Measurements from ENCODE around the gene C1orf198. TPM values are rescaled to one million over a fixed set of nuclear protein-coding genes. Genes with fewer than 3 reads are reported as not detected.

Gene C1orf198, protein sequence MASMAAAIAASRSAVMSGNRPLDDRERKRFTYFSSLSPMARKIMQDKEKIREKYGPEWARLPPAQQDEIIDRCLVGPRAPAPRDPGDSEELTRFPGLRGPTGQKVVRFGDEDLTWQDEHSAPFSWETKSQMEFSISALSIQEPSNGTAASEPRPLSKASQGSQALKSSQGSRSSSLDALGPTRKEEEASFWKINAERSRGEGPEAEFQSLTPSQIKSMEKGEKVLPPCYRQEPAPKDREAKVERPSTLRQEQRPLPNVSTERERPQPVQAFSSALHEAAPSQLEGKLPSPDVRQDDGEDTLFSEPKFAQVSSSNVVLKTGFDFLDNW
- total RNA-seq (2014; rRNA removed): 12.7 and 18.0 TPM in 2 replicates
- 40.0 TPM for polyA plus RNA-seq (2012)

DNA sequence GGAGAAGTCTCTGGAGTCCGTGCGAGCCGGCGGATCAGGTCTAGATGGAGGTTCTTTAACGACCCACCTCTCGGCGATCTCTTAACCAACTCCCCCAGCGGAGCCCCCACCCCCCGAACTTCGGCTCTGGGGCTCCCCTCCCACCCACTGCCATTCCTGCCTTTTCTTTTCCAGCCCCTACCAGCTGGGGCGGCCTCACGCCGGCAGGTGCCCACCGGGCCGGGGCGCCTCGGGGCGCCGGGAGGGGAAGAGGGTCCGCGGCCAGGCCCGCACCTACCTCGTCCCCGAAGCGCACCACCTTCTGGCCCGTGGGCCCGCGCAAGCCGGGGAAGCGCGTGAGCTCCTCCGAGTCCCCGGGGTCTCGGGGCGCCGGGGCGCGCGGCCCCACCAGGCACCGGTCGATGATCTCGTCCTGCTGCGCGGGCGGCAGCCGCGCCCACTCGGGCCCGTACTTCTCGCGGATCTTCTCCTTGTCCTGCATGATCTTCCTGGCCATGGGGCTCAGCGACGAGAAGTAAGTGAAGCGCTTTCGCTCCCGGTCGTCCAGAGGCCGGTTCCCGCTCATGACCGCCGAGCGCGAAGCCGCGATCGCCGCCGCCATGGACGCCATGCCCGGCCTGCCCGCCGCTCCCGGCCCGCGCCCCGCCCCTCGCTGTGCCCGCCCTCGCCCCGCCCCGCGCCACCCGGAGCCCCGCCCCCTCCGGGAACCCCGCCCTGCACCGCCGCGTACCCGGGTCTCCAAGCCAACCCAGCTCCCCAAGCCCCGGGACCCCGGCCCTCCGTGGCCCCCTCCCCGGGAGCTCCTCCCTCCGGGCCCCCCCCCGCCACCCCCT, at the start of gene C1orf198:
TSS of gene C1orf198 (minus strand) at position 619 of the 833 bp plus-strand sequence. CDS start at position 610, 9 bp downstream.
- DNase-seq (ENCODE audit: low read depth): peak; percentile 38

DNA sequence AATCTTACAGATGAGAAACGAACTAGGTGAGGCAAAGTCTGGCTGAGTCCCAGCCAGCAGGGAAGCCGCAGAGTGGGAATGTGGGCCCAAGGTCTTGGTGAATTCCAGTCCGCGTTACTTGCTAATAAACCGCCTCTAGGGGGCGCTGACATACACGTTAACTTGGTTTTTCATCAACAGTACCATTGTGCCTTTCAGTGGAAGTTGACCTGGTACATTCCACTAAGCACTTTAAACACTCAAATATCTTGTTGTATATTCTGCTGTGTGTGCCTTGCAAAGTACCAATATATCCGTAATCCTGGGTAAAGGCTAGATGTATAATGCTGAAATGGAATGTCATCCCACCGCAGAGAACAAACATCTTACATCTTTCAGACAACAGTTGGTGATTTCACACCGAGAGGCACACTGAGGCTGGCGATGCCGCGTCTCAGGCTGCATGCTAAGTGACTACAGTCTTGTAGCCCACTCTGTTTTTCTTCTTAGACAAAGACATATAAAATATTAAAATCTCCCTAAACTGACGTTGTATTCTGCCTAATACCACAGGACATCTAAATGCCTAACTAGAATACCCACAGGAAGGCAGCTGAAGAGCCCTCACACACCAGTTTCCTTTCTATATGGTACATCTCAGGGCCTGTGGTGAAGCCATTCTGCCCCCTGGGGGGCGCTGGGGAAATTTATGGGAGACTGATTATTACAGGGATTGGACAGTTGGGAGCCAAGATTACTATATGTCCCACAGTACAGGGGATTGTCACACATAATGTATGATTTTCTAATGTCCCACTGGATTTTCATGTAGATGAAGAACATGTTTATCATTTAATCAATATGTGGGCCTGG, 49.2 kb upstream of the C1orf198 start:
- DNase-seq (ENCODE audit: low read depth): peak; percentile 72

DNA sequence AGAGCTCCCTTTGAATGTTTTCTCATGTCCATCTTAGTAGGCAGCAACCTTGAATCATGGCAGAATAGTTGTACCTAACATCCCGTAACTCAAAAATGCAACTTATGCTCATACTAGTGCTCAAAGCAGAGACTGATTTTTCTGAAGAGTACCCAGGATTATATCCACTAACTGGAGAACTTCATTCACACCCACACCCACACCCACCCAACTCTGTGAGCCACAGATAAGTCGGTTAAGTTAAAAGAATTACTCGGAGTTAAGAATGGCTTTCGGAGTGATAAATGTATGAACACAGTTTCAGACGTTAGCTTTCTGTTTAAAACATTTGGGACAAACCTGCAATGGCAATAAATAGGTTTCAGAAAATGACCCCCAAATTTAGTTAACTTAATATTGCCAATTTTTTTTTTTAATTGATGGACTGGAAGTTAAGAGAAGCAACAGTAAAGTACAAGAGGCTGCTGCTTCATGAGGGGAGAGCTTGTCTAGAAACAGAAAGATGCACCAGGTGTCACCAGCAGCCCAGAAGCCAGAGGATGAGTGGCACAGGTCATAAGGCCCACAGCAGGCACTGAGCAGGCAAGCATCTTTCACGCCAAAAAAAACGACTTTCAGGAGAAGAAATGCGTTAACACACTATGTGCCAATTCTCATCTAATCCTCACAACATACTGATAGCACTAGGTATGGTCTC, 48.4 kb upstream of the C1orf198 start:
- no peak for DNase-seq (ENCODE audit: low read depth)

DNA sequence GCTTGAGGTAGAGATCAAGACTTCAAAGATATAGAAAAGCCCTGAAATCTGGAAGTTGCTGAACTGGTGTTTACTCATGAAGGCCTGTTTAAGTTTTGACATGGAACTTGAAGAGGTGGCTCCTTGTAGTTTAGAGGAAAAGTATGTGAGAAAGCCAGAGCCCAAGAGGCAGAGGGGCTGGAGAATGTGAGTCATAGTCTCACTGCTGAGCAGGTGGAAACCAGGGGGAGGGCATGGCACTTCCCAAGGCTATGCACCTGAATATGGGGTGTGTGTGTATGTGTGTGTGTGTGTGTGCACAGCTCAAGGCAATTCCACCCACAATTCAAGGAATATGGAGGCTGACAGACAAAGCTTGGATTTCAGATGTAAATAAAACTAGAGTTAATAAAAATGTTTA, 46.8 kb upstream of the C1orf198 start:
- no peak for DNase-seq (ENCODE audit: low read depth)

DNA sequence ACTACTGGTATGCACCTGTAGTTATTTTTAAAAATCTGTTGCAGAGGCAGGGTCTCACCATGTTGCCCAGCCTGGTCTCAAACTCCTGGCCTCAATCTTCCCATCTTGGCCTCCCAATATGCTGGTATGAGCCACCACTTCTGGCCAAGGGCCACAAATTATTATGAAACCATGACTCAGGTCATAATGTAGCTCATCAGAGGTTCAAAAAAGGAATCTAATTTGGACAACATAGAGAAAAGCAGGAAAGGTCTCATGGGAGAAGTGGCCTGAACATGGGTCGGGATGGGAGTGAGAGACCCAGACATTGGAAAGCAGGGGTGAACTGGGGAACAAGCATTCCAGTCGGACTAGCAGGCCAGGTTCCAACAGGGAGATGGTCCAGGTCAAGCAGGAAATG, 45.2 kb upstream of the C1orf198 start:
- no peak for DNase-seq (ENCODE audit: low read depth)

DNA sequence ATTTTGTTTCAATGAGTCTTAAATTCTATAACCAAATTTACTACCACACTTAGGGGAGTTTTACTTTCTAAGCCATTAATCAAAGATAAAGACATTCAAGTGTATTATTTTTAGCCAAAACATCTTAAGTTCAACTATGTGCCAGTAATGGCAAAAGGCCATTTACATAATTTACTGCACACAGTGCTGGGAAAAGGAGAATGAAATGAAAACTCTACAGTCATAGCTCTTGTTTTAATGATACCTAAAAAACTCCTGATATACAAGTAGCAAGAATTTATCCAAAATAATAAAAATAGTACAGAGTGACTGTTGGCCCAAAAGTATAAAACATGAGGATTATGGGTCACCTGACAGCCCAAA, 42.4 kb upstream of the C1orf198 start:
- DNase-seq (ENCODE audit: low read depth): no peak

DNA sequence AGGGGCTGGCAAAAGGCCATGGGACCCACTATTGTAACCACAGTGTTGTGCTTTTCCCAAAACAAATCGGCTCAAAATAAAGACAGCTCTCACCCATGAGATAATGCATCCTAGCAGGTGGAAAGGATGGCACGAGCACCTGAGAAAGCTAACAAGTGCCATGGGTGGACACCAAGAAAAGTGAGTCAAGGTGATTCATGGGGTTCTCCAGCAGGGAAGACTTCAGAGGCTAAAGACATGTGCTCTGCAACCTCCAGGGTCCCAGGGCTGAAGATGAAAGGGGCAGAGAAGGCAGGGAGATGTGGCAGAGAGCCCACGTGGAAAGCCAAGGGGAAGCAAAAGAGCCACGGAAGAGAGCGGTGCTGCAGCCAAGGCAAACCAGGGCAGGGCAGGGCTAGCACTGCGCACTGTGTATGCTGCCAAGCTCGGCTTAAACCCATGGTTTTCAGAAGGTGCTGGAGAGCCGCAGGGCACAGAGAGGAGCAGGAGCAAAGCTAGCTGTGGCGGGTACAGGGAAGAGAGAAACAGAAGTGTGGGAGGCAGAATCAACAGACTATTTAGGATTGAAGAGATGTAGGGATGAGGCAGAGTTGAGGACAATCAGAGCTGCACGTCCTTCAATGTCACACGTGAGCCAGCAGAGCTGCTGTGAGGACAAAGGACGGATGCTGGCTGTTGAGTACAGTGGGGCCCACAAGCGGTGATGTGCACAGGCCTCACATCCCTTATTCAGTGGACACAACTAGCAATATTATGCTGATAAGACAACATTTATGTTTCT, 41.8 kb upstream of the C1orf198 start:
- DNase-seq (ENCODE audit: low read depth): no peak

DNA sequence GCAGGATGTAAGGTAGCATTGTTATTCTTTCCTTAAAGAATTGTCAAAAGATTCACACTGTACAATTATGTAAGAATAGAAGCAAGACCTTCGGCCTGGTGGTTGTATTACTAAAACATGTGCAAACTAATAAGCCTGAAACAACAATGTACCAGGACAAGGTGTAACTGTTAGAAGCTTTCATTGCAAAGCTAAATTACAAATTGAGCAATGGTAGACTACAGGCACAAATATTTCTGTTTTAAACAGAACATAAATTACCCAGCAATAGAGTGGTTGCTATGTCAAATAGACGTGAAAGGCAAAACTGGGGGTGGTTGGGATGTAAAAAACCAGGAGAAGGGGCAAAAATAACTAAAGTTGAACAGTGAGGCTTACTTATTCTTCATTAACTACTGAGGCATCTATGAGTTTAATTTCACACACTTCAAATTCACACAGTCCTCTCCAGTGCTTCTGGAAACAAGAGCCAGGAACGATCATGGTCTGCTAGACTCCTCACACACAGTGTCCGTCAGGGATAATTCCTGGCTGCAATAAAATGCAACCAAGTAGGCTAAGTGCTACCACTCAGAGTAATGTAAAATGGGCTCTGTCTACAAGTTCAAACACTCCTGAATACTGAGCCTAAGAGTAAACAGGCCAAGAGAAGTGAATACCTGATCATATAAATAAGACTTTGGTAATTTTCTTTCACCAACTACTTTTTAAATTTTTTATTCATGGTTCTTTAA, 39.3 kb upstream of the C1orf198 start:
- no peak for DNase-seq (ENCODE audit: low read depth)

DNA sequence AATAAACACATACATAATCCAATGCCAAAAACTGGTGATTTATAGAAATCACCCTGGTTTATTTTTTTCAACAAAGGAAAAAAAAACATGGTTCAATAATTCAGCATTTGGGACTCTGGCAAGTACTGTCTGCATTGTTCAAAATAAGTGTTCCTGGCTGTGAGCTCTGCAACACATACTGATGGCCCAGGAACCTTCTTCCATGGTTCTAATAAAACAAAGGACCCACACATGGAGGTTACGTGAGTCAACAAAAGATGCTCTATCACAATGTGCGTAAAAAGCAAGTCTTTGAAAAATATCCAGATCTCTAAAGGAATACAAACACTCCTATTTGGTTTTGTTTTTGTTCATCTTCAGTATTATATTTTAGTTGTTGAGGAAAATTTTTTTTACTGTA, 37.9 kb upstream of the C1orf198 start:
- no peak for DNase-seq (ENCODE audit: low read depth)

DNA sequence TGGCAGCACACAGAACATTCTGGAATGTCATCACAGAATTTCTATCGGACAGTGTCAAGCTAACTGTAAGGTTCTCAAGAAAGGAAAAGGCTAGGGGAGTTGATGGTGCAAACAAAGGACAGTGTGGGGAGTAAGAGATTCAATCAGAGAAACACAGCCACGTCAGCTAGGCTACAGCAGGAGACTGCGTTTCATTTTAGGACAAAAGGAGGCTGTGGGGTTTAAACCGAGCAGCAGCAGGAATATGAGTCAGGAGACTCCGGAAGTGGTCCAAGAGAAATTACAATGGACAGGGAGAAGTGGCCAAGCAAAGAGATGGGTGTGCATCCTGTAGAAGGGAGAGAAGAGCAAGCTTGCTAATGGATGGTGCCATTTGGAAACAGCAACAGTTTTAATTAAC, 37.4 kb upstream of the C1orf198 start:
- DNase-seq (ENCODE audit: low read depth): peak; percentile 5

DNA sequence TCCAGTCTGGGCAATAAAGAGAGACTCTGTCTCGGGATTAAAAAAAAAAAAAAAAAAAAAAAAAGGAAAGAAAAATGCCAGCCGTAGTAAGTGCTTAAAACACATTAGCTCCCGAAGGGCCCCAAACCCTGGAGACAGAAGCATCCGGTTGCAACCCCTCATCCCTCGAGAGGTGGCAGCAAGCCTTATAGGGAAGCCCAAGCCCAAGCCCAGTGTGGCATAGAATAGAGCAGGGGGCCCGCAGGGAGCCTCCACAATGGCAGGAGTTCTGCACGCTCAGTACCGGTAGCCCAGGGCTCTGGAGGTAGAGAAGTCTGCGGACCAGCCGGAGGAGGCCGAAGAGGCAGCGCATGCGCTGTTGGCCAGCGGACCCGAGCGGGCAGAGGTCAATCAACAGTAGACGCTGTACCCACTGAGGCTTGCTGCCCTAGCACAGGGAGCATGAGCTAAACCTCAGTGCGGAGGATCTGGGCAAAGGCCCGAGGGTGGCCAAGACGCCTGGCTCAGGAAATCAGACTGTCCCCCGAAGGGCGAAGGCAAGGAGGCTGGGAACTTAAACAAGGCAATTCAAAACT, 34.1 kb upstream of the C1orf198 start:
- no peak for DNase-seq (ENCODE audit: low read depth)

DNA sequence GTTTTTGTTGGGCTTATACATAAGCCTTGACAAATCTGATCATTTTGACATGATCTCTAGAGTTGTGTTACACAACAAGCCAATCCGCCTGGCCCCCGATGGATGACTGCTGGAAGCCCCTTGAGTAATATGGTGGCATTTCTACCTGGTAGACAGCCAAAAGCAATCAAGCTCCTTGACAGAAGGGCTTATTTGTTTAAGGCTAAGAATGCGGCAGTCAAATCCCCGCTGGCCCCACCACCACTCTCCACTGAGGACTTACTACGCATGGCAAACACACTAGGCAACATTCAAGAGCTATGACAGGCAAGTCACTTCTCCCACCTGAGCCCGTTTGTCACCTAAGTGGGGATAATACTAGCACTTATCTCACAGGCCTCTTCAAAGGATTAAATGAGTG, 33.4 kb upstream of the C1orf198 start:
- DNase-seq (ENCODE audit: low read depth): no peak

DNA sequence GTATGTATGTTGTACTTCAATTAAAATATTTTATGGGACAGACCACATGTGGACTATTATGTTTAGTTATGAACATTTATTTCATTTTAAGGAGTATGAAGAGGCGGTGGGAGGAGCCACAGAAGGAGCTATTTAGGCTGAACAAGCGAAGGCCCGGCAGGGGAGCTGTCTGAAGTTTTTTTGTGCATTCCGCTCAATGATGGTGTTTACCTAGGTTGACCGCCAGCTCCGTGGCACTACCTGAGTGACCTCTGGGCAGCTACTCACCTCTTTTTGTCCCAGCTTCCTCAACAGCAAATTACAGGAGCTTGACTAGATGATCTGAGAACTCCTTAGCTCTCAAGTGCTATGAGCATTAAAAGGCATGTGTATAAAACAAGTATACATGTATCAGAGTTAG, 32.7 kb upstream of the C1orf198 start:
- DNase-seq (ENCODE audit: low read depth): no peak

DNA sequence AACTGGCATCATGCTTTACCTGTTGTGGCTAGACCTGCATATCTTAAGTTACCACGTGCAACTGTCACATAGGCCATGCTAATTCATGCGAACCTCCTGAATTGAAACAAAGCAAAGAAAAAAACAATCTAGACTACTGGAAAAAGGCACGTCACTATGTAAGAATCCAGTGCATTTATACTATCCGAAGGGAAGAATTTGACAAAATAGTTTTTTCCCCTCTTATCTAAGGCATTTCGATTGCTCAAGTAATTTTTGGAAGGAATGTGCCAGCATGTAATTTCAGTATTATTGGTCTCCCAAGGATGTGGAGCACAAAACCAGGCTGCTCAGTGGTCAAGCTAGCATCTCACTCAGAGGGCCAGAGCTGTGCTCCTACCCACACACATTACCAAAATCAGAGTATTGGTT, 31.5 kb upstream of the C1orf198 start:
- DNase-seq (ENCODE audit: low read depth): no peak

DNA sequence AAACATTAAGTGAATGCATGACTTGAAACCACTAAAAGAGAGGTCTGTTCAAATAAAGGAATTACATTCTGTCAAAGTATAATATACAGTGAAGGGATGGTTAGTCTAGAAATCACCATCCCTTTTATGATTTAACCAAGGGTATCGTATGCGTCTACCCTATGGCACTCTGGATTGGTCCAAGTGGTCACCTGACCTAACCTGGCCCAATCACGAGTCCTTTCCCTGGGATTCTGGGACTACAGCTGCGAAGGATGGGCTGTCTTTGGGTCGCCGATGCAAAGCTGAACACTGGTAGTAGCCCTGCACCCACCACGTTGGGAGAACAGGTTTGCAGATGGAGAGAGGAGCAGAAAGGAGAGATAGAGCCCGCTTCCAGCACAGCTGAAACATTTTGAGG, 30.4 kb upstream of the C1orf198 start:
- DNase-seq (ENCODE audit: low read depth): no peak

DNA sequence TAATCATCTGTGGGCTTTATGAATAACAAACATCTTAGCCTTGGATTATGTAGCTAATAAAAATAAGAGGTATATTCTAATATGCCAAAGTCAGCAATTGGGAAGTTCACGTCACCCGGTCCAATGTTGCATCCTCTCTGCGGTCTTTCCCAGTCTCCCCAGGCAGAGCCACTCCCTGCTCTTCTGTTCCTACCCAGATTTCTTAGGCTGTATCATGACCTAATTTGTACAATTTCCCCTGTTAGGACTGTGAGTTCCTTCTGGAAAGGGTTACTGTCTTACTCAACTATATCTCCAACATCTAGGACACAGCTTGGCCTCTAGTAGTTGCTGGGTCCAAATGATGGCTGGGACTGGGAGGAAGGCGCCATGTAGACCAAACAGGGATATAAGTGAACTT, 29.8 kb upstream of the C1orf198 start:
- DNase-seq (ENCODE audit: low read depth): no peak

DNA sequence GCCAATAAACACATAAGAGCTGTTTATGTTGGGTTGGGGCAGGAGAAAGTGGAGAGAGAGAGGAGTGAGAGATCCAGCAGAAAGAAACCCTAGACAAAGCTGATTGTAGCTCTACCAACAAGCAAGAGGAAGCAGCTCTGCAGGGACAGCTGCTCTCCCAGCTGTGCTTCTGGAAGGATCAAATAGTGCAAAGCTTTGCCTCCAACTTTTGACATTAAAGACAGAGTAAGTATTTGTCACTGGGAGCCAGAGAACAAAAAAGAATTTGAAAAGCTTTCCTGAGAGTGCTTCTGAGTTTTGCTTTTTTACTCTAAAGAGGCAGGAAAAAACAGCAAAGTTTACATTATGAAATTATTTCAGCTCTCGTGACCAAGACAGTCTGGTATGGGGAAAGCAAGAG, 28.5 kb upstream of the C1orf198 start:
- peak; percentile 7 for DNase-seq (ENCODE audit: low read depth)

DNA sequence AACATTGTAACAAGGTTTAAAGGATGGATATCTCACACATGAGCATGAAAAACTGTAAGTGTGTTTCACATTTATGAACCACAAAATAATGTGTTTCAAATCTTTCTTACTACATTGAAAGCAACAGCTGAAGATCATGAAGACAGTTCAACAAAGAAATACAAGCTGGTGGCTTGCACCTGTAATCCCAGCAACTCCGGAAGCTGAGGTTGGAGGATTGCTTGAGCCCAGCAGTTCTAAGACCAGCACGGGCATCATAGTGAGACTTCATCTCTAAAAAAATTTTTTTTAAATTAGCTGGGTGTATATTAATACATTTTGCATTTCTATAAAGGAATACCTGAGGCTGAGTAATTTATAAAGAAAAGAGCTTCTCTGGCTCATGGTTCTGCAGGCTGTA, 27.1 kb upstream of the C1orf198 start:
- DNase-seq (ENCODE audit: low read depth): no peak

DNA sequence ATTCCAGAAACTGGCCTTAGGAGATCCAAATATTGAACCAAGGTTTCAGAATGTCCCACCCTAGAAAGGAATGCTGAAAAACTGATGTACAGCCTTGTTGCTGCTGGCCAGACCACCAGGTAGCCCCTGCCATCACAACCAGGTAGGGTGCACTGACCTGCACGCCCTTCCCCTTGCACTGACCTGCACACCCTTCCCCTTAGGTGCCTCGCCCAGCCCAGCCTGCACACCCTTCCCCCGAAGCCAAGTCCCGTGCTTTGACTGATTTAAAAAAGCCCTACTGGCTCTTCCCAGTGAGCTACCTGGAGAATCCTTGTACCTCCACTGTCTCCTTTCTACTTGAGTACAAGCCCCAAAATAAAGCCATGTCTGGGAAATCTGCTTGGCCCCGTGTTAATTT, 26.3 kb upstream of the C1orf198 start:
- no peak for DNase-seq (ENCODE audit: low read depth)

DNA sequence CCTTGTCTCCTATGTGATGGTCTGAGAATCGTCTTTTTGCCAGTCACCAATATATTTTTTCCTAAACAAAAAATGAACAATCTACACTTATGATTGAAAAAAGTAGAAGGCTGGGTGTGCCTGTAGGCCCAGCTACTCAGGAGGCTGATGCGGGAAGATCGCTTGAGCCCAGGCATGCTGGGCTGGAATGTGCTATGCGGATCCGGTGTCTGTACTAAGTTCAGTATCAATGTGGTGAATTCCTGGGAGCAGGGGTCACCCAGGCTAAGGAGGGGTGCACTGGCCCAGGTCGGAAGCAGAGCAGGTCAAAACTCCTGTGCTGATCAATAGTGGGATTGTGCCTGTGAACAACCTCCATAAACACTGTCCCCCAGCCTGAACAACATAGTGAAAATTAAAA, 25.7 kb upstream of the C1orf198 start:
- DNase-seq (ENCODE audit: low read depth): no peak
